ENCODE results near the gene STEAP1B.

STEAP1B gene

GRCh38 chr7:22390516-22390915 lies 109.5 kb downstream of the STEAP1B start:
- in situ Hi-C loops (cut with MboI; ENCODE audit: low pct_unique_long_range_greater_than_20kb, low sequenced_read_pairs) = no loop called here
- DNase-seq = no peak

- in situ Hi-C loops (cut with MboI; ENCODE audit: low pct_unique_long_range_greater_than_20kb, low sequenced_read_pairs) = no loop called here
- DNase-seq = no peak
These were observed 110.1 kb downstream of the STEAP1B start for GRCh38 chr7:22389892-22390291.

- no peak for DNase-seq
- in situ Hi-C loops (cut with MboI; ENCODE audit: low pct_unique_long_range_greater_than_20kb, low sequenced_read_pairs) = no loop called here
These were observed 112.4 kb downstream of the STEAP1B start for GRCh38 chr7:22387583-22387982.

- in situ Hi-C loops (cut with MboI; ENCODE audit: low pct_unique_long_range_greater_than_20kb, low sequenced_read_pairs) = no loop called here
- no peak for DNase-seq
These were observed 113.1 kb downstream of the STEAP1B start for GRCh38 chr7:22386865-22387264.

GRCh38 chr7:22386206-22386858 lies 113.7 kb downstream of the STEAP1B start:
- in situ Hi-C loops (cut with MboI; ENCODE audit: low pct_unique_long_range_greater_than_20kb, low sequenced_read_pairs) = no loop called here
- DNase-seq = no peak

GRCh38 chr7:22385326-22385725 lies 114.7 kb downstream of the STEAP1B start:
- DNase-seq = no peak
- in situ Hi-C loops (cut with MboI; ENCODE audit: low pct_unique_long_range_greater_than_20kb, low sequenced_read_pairs) = no loop called here

GRCh38 chr7:22380333-22380732 lies 119.7 kb downstream of the STEAP1B start:
- DNase-seq = no peak
- in situ Hi-C loops (cut with MboI; ENCODE audit: low pct_unique_long_range_greater_than_20kb, low sequenced_read_pairs) = no loop called here

GRCh38 chr7:22378199-22378980 lies 121.6 kb downstream of the STEAP1B start:
- in situ Hi-C loops (cut with MboI; ENCODE audit: low pct_unique_long_range_greater_than_20kb, low sequenced_read_pairs) = no loop called here
- no peak for DNase-seq

- no peak for DNase-seq
- in situ Hi-C loops (cut with MboI; ENCODE audit: low pct_unique_long_range_greater_than_20kb, low sequenced_read_pairs) = no loop called here
These were observed 122.3 kb downstream of the STEAP1B start for GRCh38 chr7:22377703-22378102.

- in situ Hi-C loops (cut with MboI; ENCODE audit: low pct_unique_long_range_greater_than_20kb, low sequenced_read_pairs) = no loop called here
- no peak for DNase-seq
These were observed 124.5 kb downstream of the STEAP1B start for GRCh38 chr7:22375359-22376048.

GRCh38 chr7:22373911-22374310 lies 126.1 kb downstream of the STEAP1B start:
- DNase-seq = no peak
- in situ Hi-C loops (cut with MboI; ENCODE audit: low pct_unique_long_range_greater_than_20kb, low sequenced_read_pairs) = no loop called here

- DNase-seq = no peak
- in situ Hi-C loops (cut with MboI; ENCODE audit: low pct_unique_long_range_greater_than_20kb, low sequenced_read_pairs) = no loop called here
These were observed 126.6 kb downstream of the STEAP1B start for GRCh38 chr7:22373388-22373787.

GRCh38 chr7:22372863-22373262 lies 127.1 kb downstream of the STEAP1B start:
- DNase-seq = no peak
- in situ Hi-C loops (cut with MboI; ENCODE audit: low pct_unique_long_range_greater_than_20kb, low sequenced_read_pairs) = no loop called here

GRCh38 chr7:22371878-22372277 lies 128.1 kb downstream of the STEAP1B start:
- no peak for DNase-seq
- in situ Hi-C loops (cut with MboI; ENCODE audit: low pct_unique_long_range_greater_than_20kb, low sequenced_read_pairs) = no loop called here
